Measurements from ENCODE around the gene TCTN1. TPM values are rescaled to one million over a fixed set of nuclear protein-coding genes. Genes with fewer than 3 reads are reported as not detected.

The TCTN1 gene
- total and polyA plus RNA-seq, 4 donors, result 19.3 to 47.1 (median 30.7) TPM

DNA sequence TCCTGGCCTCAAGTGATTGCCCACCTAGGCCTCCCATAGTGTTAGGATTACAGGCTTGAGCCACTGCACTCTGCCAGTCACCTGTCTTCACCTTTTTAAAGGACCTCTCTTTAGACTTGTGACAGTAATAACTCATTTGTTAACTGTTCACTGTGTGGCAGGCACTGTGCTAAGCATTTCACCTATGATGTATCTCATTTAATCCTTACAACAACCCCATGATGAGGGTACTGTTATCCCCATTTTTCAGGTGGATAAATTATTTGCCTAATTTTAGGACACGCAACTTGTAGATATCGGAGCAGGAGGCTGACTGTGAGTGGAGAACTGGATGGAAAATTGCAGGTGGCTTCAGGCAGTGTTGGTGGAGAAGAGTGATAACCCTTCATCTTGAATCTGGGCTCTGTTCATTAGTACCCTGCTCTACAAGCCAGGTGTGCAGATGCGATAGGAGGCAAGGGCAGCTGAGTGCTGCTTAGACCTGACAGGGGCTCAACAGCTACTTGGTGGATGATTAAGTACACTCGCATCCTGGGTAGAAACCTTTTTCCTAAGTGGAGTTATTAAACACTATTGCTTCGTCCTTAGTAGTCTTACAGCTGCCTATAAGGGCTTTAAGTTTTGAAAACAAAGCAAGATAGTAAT lies 2.7 kb downstream of the TCTN1 start:
- intact Hi-C loops (cut with DNase I), result no loop called here
- H3K27ac ChIP-seq (ENCODE audit: low read depth in 1 of 2, low read length in 2 of 2), result no peak overlapping the region
- DNase-seq (no peak), ATAC-seq (ENCODE audit: low FRiP score) (no peak)
- H3K27me3 ChIP-seq (ENCODE audit: control insufficient read depth in 1 of 2, insufficient read depth in 2 of 2, low read length in 1 of 2), result no peaks in the 10 kb centered on the region
- no peaks in the 10 kb centered on the region for H3K9me3 ChIP-seq (ENCODE audit: control insufficient read depth, low read length)
- no peak overlapping the region for H3K4me3 ChIP-seq (ENCODE audit: low read length in 2 of 2)
- H3K4me1 ChIP-seq (ENCODE audit: control insufficient read depth in 1 of 2, insufficient read depth in 2 of 2, low read length in 2 of 2), result no peaks in the 10 kb centered on the region
- WGBS, 2 donors, result 95 to 96% methylated on average over 5 of the region's 5 CpGs
- H3K36me3 ChIP-seq (ENCODE audit: control insufficient read depth in 1 of 2, insufficient read depth in 2 of 2, low read length in 1 of 2), result no peaks in the 10 kb centered on the region

GRCh38 chr12:110619534-110619953 lies 5.6 kb downstream of the TCTN1 start:
- Histone ChIP-seq H3K27ac (ENCODE audit: low read depth in 1 of 2, low read length in 2 of 2) (no peak overlapping the region), H3K4me1 (ENCODE audit: control insufficient read depth in 1 of 2, insufficient read depth in 2 of 2, low read length in 2 of 2) (no peaks in the 10 kb centered on the region), H3K27me3 (ENCODE audit: control insufficient read depth in 1 of 2, insufficient read depth in 2 of 2, low read length in 1 of 2) (no peaks in the 10 kb centered on the region), H3K36me3 (ENCODE audit: control insufficient read depth in 1 of 2, insufficient read depth in 2 of 2, low read length in 1 of 2) (no peaks in the 10 kb centered on the region), H3K4me3 (ENCODE audit: low read length in 2 of 2) (no peak overlapping the region), H3K9me3 (ENCODE audit: control insufficient read depth, low read length) (no peaks in the 10 kb centered on the region)
- ATAC-seq (ENCODE audit: low FRiP score) (no peak), DNase-seq (no peak)
- WGBS, 2 donors, result 82 to 84% methylated on average over 4 of the region's 4 CpGs
- intact Hi-C loops (cut with DNase I), result no loop called here

DNA sequence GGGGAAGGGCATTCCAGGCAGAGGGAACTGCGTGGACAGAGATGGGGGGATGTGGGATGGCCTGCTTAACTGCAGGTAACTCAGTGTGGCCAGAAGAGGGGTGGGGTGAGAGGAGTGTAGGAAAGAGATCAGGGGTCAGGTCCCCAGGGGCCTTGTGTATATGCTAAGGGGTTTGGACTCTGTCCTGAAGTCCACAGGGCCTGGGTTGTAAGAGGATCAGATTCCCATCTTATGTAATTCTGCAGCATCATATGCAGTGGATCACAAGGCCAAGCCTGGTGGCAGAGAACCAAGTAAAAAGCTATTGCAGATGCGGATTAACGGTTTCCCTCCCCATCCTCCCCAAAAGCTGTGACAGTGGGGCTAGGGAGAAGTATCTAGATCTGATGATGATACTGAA lies 8.7 kb downstream of the TCTN1 start:
- Histone ChIP-seq H3K4me3 (ENCODE audit: low read length in 2 of 2) (no peak overlapping the region), H3K9me3 (ENCODE audit: control insufficient read depth, low read length) (no peaks in the 10 kb centered on the region), H3K36me3 (ENCODE audit: control insufficient read depth in 1 of 2, insufficient read depth in 2 of 2, low read length in 1 of 2) (no peaks in the 10 kb centered on the region), H3K27ac (ENCODE audit: low read depth in 1 of 2, low read length in 2 of 2) (no peak overlapping the region), H3K27me3 (ENCODE audit: control insufficient read depth in 1 of 2, insufficient read depth in 2 of 2, low read length in 1 of 2) (no peaks in the 10 kb centered on the region), H3K4me1 (ENCODE audit: control insufficient read depth in 1 of 2, insufficient read depth in 2 of 2, low read length in 2 of 2) (no peaks in the 10 kb centered on the region)
- 95 to 97% methylated on average over 3 of the region's 3 CpGs for WGBS, 2 donors
- ATAC-seq (ENCODE audit: low FRiP score), result no peak
- no peak for DNase-seq
- intact Hi-C loops (cut with DNase I), result no loop called here

DNA sequence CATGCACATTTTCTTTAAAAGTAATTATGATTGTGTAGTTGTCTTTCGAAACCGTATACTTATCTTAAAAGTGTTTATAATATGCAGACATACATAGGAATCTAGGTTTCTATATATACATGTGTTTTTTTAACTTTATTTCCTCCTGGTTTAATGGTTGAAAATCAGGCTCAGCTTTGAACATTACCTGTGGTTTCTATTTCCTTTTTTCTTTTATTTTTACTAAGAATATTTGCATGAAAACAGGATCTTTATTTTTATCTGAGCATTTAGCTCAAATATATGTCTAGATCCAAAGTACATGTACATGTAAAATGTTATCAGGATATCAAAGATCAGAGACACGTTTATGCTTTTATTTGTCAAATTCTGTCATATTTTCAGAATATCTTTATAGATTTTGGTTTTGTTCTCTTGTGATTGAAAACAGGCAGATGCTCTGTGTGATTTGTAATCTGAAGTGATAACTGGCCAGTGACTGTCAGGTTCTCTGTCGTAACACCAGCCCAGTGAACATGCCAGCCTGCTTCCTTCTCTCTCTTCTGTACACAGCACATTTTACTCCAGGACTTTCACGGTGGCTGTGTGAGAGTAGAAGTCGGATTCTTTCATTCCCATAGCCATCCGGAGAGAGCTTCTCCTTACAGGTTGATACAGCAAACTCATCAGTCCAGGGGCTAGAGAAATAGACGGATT lies 13.7 kb downstream of the TCTN1 start:
- no peaks in the 10 kb centered on the region for H3K27me3 ChIP-seq (ENCODE audit: control insufficient read depth in 1 of 2, insufficient read depth in 2 of 2, low read length in 1 of 2)
- DNase-seq (no peak), ATAC-seq (ENCODE audit: low FRiP score) (no peak)
- H3K4me3 ChIP-seq (ENCODE audit: low read length in 2 of 2), result no peak overlapping the region
- WGBS, 2 donors, result 86 to 87% methylated on average over 8 of the region's 8 CpGs
- no peaks in the 10 kb centered on the region for H3K4me1 ChIP-seq (ENCODE audit: control insufficient read depth in 1 of 2, insufficient read depth in 2 of 2, low read length in 2 of 2)
- H3K9me3 ChIP-seq (ENCODE audit: control insufficient read depth, low read length), result no peaks in the 10 kb centered on the region
- no peak overlapping the region for H3K27ac ChIP-seq (ENCODE audit: low read depth in 1 of 2, low read length in 2 of 2)
- peaks cover 0 to 3% of the 10 kb centered on the region in 2 donors for H3K36me3 ChIP-seq (ENCODE audit: control insufficient read depth in 1 of 2, insufficient read depth in 2 of 2, low read length in 1 of 2)
- intact Hi-C loops (cut with DNase I), result no loop called here

GRCh38 chr12:110635055-110635454 lies 21.1 kb downstream of the TCTN1 start:
- ATAC-seq (ENCODE audit: low FRiP score), result no peak
- H3K4me3 ChIP-seq (ENCODE audit: low read length in 2 of 2), result no peak overlapping the region
- H3K36me3 ChIP-seq (ENCODE audit: control insufficient read depth in 1 of 2, insufficient read depth in 2 of 2, low read length in 1 of 2), result peaks cover 0 to 2% of the 10 kb centered on the region in 2 donors
- H3K27me3 ChIP-seq (ENCODE audit: control insufficient read depth in 1 of 2, insufficient read depth in 2 of 2, low read length in 1 of 2), result no peaks in the 10 kb centered on the region
- no peak for DNase-seq
- no peak overlapping the region for H3K27ac ChIP-seq (ENCODE audit: low read depth in 1 of 2, low read length in 2 of 2)
- intact Hi-C loops (cut with DNase I), result no loop called here
- no peaks in the 10 kb centered on the region for H3K4me1 ChIP-seq (ENCODE audit: control insufficient read depth in 1 of 2, insufficient read depth in 2 of 2, low read length in 2 of 2)
- H3K9me3 ChIP-seq (ENCODE audit: control insufficient read depth, low read length), result no peaks in the 10 kb centered on the region

GRCh38 chr12:110636516-110636915 lies 22.6 kb downstream of the TCTN1 start:
- peaks cover 0 to 2% of the 10 kb centered on the region in 2 donors for H3K36me3 ChIP-seq (ENCODE audit: control insufficient read depth in 1 of 2, insufficient read depth in 2 of 2, low read length in 1 of 2)
- no peak overlapping the region for H3K4me3 ChIP-seq (ENCODE audit: low read length in 2 of 2)
- no peaks in the 10 kb centered on the region for H3K27me3 ChIP-seq (ENCODE audit: control insufficient read depth in 1 of 2, insufficient read depth in 2 of 2, low read length in 1 of 2)
- peaks cover 0 to 2% of the 10 kb centered on the region in 2 donors for H3K4me1 ChIP-seq (ENCODE audit: control insufficient read depth in 1 of 2, insufficient read depth in 2 of 2, low read length in 2 of 2)
- intact Hi-C loops (cut with DNase I), result no loop called here
- H3K9me3 ChIP-seq (ENCODE audit: control insufficient read depth, low read length), result no peaks in the 10 kb centered on the region
- DNase-seq (no peak), ATAC-seq (ENCODE audit: low FRiP score) (no peak)
- WGBS, 2 donors, result 95 to 98% methylated on average over 5 of the region's 5 CpGs
- no peak overlapping the region for H3K27ac ChIP-seq (ENCODE audit: low read depth in 1 of 2, low read length in 2 of 2)

DNA sequence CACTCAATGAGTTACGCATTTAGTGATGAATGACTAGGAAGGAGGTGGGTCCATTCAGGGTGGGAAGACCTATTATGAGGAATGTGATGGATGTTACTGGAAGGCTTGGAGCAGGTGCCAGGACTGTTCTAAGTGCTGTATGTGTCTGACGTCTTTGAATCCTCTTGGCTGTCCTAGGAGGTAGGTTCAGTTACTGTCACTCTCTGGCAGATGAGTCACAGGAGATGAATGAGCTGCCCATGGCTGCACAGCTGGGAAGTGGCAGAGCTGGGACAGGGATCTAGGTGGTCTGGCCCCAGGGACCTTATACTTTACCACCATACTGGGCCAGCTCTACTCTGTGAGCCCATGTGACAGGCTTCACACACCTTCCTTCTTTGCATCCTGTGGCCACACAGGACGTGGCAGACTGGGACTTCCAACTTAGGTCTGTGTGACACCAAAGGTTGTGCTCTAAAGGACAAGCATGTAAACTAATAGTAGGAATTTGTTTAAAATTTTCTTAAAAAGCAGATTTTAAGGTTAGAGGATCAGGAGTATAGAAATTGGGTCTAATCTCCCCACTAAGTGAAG lies 24.0 kb downstream of the TCTN1 start:
- Histone ChIP-seq H3K27me3 (ENCODE audit: control insufficient read depth in 1 of 2, insufficient read depth in 2 of 2, low read length in 1 of 2) (no peaks in the 10 kb centered on the region), H3K36me3 (ENCODE audit: control insufficient read depth in 1 of 2, insufficient read depth in 2 of 2, low read length in 1 of 2) (peaks cover 0 to 2% of the 10 kb centered on the region in 2 donors), H3K9me3 (ENCODE audit: control insufficient read depth, low read length) (no peaks in the 10 kb centered on the region), H3K4me3 (ENCODE audit: low read length in 2 of 2) (no peak overlapping the region), H3K27ac (ENCODE audit: low read depth in 1 of 2, low read length in 2 of 2) (no peak overlapping the region), H3K4me1 (ENCODE audit: control insufficient read depth in 1 of 2, insufficient read depth in 2 of 2, low read length in 2 of 2) (peaks cover 0 to 2% of the 10 kb centered on the region in 2 donors)
- ATAC-seq (ENCODE audit: low FRiP score) (no peak), DNase-seq (no peak)
- 75 to 77% methylated on average over 3 of the region's 3 CpGs for WGBS, 2 donors
- intact Hi-C loops (cut with DNase I), result no loop called here

DNA sequence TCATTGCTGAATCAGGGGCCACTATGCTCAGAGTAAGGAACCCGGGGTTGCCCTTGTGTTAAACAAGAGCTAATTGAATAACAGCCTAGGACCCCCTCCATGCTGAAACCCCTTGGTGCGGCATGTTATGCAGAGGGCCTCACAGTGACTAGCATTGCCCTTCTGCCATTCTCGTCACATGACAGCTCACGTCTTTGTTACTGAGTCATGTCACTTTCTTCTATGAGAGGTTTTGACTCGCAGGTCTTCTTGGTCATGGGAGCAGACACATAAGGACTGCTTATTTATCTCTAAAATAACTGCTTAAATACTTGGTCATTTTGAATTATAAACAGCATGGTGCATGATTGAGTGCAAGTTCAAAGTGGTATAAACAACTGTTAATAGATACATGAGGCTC lies 24.9 kb downstream of the TCTN1 start:
- Histone ChIP-seq H3K9me3 (ENCODE audit: control insufficient read depth, low read length) (no peaks in the 10 kb centered on the region), H3K4me3 (ENCODE audit: low read length in 2 of 2) (no peak overlapping the region), H3K27ac (ENCODE audit: low read depth in 1 of 2, low read length in 2 of 2) (no peak overlapping the region), H3K27me3 (ENCODE audit: control insufficient read depth in 1 of 2, insufficient read depth in 2 of 2, low read length in 1 of 2) (no peaks in the 10 kb centered on the region), H3K4me1 (ENCODE audit: control insufficient read depth in 1 of 2, insufficient read depth in 2 of 2, low read length in 2 of 2) (peaks cover 0 to 2% of the 10 kb centered on the region in 2 donors), H3K36me3 (ENCODE audit: control insufficient read depth in 1 of 2, insufficient read depth in 2 of 2, low read length in 1 of 2) (peaks cover 0 to 2% of the 10 kb centered on the region in 2 donors)
- ATAC-seq (ENCODE audit: low FRiP score), result no peak
- DNase-seq, result no peak
- intact Hi-C loops (cut with DNase I), result no loop called here
- 96 to 97% methylated on average over 5 of the region's 5 CpGs for WGBS, 2 donors

All from aorta (tissue), 5 donors.